GM21619 (cell line): ENCODE results near the gene CNOT3.
"Not testable (repeated sequence)": the region's sequence is repeated elsewhere in the genome, so short reads cannot be mapped to it uniquely, and the experiment has no call there.

Source experiments
- ATAC-seq: cut with Tn5 transposase; IDR thresholded peaks from one replicate; pipeline ENCODE4 v1.9.1; 2021; ENCODE audit not compliant: unreplicated experiment

The CNOT3 gene

GRCh38 chr19:54165222-54165621, 27.7 kb downstream of the CNOT3 start:
- ATAC-seq, result no peak

GRCh38 chr19:54168174-54168917, 30.8 kb downstream of the CNOT3 start:
- ATAC-seq, result peak; percentile 61

- no peak for ATAC-seq
Measured at GRCh38 chr19:54169149-54169740, 31.7 kb downstream of the CNOT3 start.

GRCh38 chr19:54171736-54172431, 34.3 kb downstream of the CNOT3 start:
- ATAC-seq, result not testable (repeated sequence)

GRCh38 chr19:54172471-54173358, 35.2 kb downstream of the CNOT3 start, which contains the start of gene TMC4:
TMC4 (minus strand) TSS chr19:54173160; CDS start chr19:54173117, 43 bp downstream.
- ATAC-seq, result no peak

- ATAC-seq, result no peak
Measured at GRCh38 chr19:54173359-54173699, 35.8 kb downstream of the CNOT3 start.

- ATAC-seq, result no peak
Measured at GRCh38 chr19:54173951-54174834, 36.6 kb downstream of the CNOT3 start.

- no peak for ATAC-seq
Measured at GRCh38 chr19:54178581-54179261, 41.2 kb downstream of the CNOT3 start.

- no peak for ATAC-seq
Measured at GRCh38 chr19:54179262-54179852, 41.8 kb downstream of the CNOT3 start.

GRCh38 chr19:54179921-54180461, 42.4 kb downstream of the CNOT3 start:
- no peak for ATAC-seq

- no peak for ATAC-seq
Measured at GRCh38 chr19:54180691-54181091, 43.1 kb downstream of the CNOT3 start.

- not testable (repeated sequence) for ATAC-seq
Measured at GRCh38 chr19:54181894-54182293, 44.3 kb downstream of the CNOT3 start.

GRCh38 chr19:54183431-54183830, 45.9 kb downstream of the CNOT3 start:
- ATAC-seq, result no peak

GRCh38 chr19:54186351-54186750, 48.8 kb downstream of the CNOT3 start:
- ATAC-seq, result no peak

GRCh38 chr19:54186934-54187381, 49.4 kb downstream of the CNOT3 start:
- no peak for ATAC-seq

GRCh38 chr19:54188215-54188871, 50.8 kb downstream of the CNOT3 start:
- ATAC-seq, result no peak

GRCh38 chr19:54189145-54189734, 51.7 kb downstream of the CNOT3 start, which contains the start of gene MBOAT7:
MBOAT7 (minus strand) TSS chr19:54189580; CDS start chr19:54188508, 1,072 bp downstream.
- ATAC-seq, result peak; percentile 7
